DOHH2 (cell line): ENCODE results near the gene ASAP2.

Experiments
- H3F3A ChIP-seq: fragments of 200-600 bp; sonication (generic), shearing (Covaris generic); 2 replicates; pipeline ENCODE4 v1.6.0; 2016; ENCODE audit warnings: antibody characterized with exemption, mild to moderate bottlenecking; ENCODE audit not compliant: control insufficient read depth, insufficient read depth
- H3K27ac ChIP-seq: fragments of 200-600 bp; sonication (generic); 2 replicates; pipeline ENCODE4 v1.5.1; 2014; ENCODE audit warnings: low read depth, mild to moderate bottlenecking, low read length, moderate library complexity
- H3K27me3 ChIP-seq: fragments of 200-600 bp; sonication (generic); 2 replicates; pipeline ENCODE4 v1.6.1; 2014; ENCODE audit warnings: mild to moderate bottlenecking, low read length, mixed read lengths; ENCODE audit not compliant: control insufficient read depth
- H3K36me3 ChIP-seq: fragments of 200-600 bp; sonication (generic); 2 replicates; pipeline ENCODE4 v1.6.1; 2014; ENCODE audit warnings: mild to moderate bottlenecking, low read length, moderate library complexity, mixed read lengths; ENCODE audit not compliant: control insufficient read depth
- H3K4me1 ChIP-seq: fragments of 200-600 bp; sonication (generic); 2 replicates; pipeline ENCODE4 v1.6.1; 2014; ENCODE audit warnings: mild to moderate bottlenecking, low read length, mixed read lengths; ENCODE audit not compliant: control insufficient read depth
- H3K4me2 ChIP-seq: fragments of 200-600 bp; sonication (generic); 2 replicates; pipeline ENCODE4 v1.6.0; 2014; ENCODE audit warnings: mild to moderate bottlenecking, low read length, moderate library complexity
- H3K4me3 ChIP-seq: fragments of 200-600 bp; sonication (generic); 2 replicates; pipeline ENCODE4 v1.5.1; 2014; ENCODE audit warnings: mild to moderate bottlenecking, low read length, mixed read lengths
- H3K79me2 ChIP-seq: fragments of 200-600 bp; sonication (generic); 2 replicates; pipeline ENCODE4 v1.6.1; 2014; ENCODE audit warnings: mild to moderate bottlenecking, low read length, mixed read lengths; ENCODE audit not compliant: control insufficient read depth
- H3K9me2 ChIP-seq: fragments of 200-600 bp; sonication (generic); replicated peaks from 2 replicates; pipeline ENCODE4 v1.6.1; 2014; ENCODE audit warnings: mild to moderate bottlenecking, low read length, mixed read lengths; ENCODE audit not compliant: control insufficient read depth
- H3K9me3 ChIP-seq: fragments of 200-600 bp; sonication (generic); 2 replicates; pipeline ENCODE4 v1.6.1; 2014; ENCODE audit warnings: antibody characterized with exemption, low read length, mixed read lengths; ENCODE audit not compliant: control insufficient read depth, insufficient read depth
- H4K20me1 ChIP-seq: fragments of 200-600 bp; sonication (generic); 2 replicates; pipeline ENCODE4 v1.6.0; 2014; ENCODE audit warnings: low read depth, mild to moderate bottlenecking, antibody characterized with exemption, low read length, moderate library complexity; ENCODE audit not compliant: control insufficient read depth, insufficient read depth
- CTCF ChIP-seq: fragments of 200-600 bp; sonication (generic); IDR thresholded peaks from one replicate; pipeline ENCODE4 v1.5.1; 2014; ENCODE audit warnings: antibody characterized with exemption, mild to moderate bottlenecking, low read depth, low read length; ENCODE audit not compliant: poor library complexity, severe bottlenecking
- EZH2phosphoT487 ChIP-seq: fragments of 200-600 bp; sonication (generic); IDR thresholded peaks from 2 replicates; pipeline ENCODE4 v1.6.1; 2017; ENCODE audit warnings: borderline replicate concordance, mild to moderate bottlenecking, antibody characterized with exemption, low read length, moderate library complexity, mixed read lengths

The ASAP2 gene

GRCh38 chr2:9337901-9338300 lies 131.3 kb downstream of the ASAP2 start:
- no peaks in the 10 kb centered on the region for H3K36me3 ChIP-seq
- H3F3A ChIP-seq, result no peaks in the 10 kb centered on the region
- no peak overlapping the region for H3K4me3 ChIP-seq
- TF ChIP-seq EZH2phosphoT487, result no peak
- TF ChIP-seq CTCF, result no peak
- H3K27me3 ChIP-seq, result peaks cover 3% of the 10 kb centered on the region; the same call in 1 of the 2 replicates
- H3K27ac ChIP-seq, result no peak overlapping the region
- H4K20me1 ChIP-seq, result no peaks in the 10 kb centered on the region
- H3K9me2 ChIP-seq, result no peaks in the 10 kb centered on the region
- H3K9me3 ChIP-seq, result no peaks in the 10 kb centered on the region
- H3K4me2 ChIP-seq, result no peak overlapping the region
- H3K79me2 ChIP-seq, result no peaks in the 10 kb centered on the region
- peaks cover 14% of the 10 kb centered on the region for H3K4me1 ChIP-seq

- TF ChIP-seq CTCF (no peak), EZH2phosphoT487 (no peak)
- peaks cover 4% of the 10 kb centered on the region for H3K4me1 ChIP-seq
- H3F3A ChIP-seq, result no peaks in the 10 kb centered on the region
- H3K27ac ChIP-seq, result no peak overlapping the region
- H4K20me1 ChIP-seq, result no peaks in the 10 kb centered on the region
- no peaks in the 10 kb centered on the region for H3K9me2 ChIP-seq
- H3K9me3 ChIP-seq, result no peaks in the 10 kb centered on the region
- H3K79me2 ChIP-seq, result no peaks in the 10 kb centered on the region
- no peaks in the 10 kb centered on the region for H3K36me3 ChIP-seq
- no peak overlapping the region for H3K4me3 ChIP-seq
- H3K4me2 ChIP-seq, result no peak overlapping the region
- peaks cover 3% of the 10 kb centered on the region; the same call in 1 of the 2 replicates for H3K27me3 ChIP-seq
Measured at GRCh38 chr2:9341337-9341887, 134.8 kb downstream of the ASAP2 start.

- Histone ChIP-seq H3K4me3 (no peak overlapping the region), H3F3A (no peaks in the 10 kb centered on the region), H3K27ac (no peak overlapping the region), H3K27me3 (peaks cover 9% of the 10 kb centered on the region; the same call in 1 of the 2 replicates), H3K4me1 (no peaks in the 10 kb centered on the region), H3K4me2 (no peak overlapping the region), H3K79me2 (no peaks in the 10 kb centered on the region), H3K9me2 (no peaks in the 10 kb centered on the region), H4K20me1 (no peaks in the 10 kb centered on the region), H3K36me3 (no peaks in the 10 kb centered on the region), H3K9me3 (no peaks in the 10 kb centered on the region)
- TF ChIP-seq EZH2phosphoT487 (no peak), CTCF (no peak)
Measured at GRCh38 chr2:9342659-9343058, 136.0 kb downstream of the ASAP2 start.
